Skin of body (tissue), 2 donors: ENCODE results near the gene CD3E. TPM values are rescaled to one million over a fixed set of nuclear protein-coding genes. Genes with fewer than 3 reads are reported as not detected.
A peak's percentile ranks its signal among the peaks of the same experiment; 100 is the strongest.

Source experiments
- DNase-seq: peaks from one replicate; lab custom pipeline; 2025; lab: John Stamatoyannopoulos, UW
- total RNA-seq: library from RNA; depleted of rRNA; stranded (reverse); fragments of >200 nt; gene quantifications from one replicate; pipeline ENCODE4 v1.2.3, GENCODE V29; 2014

Gene CD3E
- 0.30 TPM for total RNA-seq

DNA sequence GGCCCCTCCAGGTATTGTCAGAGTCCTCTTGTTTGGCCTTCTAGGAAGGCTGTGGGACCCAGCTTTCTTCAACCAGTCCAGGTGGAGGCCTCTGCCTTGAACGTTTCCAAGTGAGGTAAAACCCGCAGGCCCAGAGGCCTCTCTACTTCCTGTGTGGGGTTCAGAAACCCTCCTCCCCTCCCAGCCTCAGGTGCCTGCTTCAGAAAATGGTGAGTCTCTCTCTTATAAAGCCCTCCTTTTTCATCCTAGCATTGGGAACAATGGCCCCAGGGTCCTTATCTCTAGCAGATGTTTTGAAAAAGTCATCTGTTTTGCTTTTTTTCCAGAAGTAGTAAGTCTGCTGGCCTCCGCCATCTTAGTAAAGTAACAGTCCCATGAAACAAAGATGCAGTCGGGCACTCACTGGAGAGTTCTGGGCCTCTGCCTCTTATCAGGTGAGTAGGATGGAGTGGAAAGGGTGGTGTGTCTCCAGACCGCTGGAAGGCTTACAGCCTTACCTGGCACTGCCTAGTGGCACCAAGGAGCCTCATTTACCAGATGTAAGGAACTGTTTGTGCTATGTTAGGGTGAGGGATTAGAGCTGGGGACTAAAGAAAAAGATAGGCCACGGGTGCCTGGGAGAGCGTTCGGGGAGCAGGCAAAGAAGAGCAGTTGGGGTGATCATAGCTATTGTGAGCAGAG lies at the start of gene CD3E:
Gene CD3E (plus strand): TSS at position 163 of the 681 bp plus-strand sequence. CDS start 223 bp downstream, at position 386.
- DNase-seq, result no peak

DNA sequence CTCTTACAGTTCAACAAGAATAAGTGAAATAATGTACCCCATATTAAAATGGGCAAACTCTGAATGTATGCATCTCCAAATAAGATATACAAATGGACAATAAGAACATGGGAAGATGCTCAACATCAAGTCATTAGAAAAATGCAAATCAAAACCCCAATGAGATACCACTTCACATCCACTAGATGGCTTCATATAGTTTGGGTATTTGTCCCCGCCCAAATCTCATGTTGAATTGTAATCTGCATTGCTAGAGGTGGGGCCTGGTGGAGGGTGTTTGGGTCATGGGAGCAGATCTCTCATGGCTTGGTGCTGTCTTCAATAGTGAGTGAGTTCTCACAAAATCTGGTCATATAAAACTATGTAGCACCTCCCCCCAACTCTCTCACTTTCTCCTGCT lies 46.1 kb upstream of the CD3E start:
- no peak for DNase-seq

DNA sequence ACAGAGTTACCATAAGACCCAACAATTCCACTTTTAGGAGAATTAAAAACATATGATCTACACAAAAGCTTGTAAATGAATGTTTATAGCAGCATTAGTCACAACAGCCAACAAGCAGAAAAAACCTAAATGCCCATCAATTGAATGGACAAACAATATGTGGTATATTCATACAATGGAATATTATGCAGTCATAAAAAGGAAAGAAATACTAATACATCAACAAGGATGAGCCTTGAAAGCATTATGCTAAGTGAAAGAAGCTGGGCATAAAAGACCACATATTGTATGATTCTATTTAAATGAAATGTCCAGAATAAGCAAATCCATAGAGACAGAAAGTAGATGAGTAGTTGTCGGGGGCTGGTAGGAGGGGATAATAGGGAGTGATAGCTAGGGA lies 45.4 kb upstream of the CD3E start:
- no peak for DNase-seq

DNA sequence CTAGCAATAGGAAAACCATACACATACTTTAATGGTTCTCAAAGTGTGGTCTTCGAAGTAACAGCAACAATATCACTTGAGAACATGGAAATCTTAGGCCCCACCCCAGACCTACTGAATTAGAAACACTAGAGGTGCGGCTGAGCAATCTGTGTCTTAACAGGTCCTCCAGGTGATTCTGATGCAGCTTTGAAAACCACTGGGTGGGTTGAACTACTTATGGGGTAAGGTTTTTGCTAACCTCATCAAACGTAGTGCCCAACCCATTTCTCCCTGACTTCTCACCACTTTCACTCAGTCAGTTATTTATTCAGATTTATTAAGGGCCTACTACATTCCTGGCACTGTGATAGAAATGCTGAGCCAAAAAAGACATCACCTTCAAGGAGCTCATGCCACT lies 44.2 kb upstream of the CD3E start:
- DNase-seq, result no peak

DNA sequence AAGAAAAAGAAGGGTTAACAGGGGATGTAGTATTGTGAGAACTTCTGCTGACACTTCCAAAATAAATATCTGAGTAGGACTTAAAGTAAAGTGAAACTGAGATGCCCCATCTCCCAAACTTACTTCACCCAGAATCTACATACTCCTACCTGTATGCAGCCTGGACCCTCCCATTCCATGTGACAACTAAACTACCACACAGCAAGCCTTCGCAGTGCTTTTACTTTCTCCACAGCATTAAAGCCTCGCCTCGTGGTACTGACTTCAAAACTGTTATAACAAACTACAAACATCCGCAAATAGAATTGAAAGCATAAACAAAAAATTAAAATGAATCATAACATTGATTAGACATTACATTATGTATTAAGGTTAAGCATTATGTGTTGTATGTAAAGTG lies 41.4 kb upstream of the CD3E start:
- DNase-seq, result no peak

DNA sequence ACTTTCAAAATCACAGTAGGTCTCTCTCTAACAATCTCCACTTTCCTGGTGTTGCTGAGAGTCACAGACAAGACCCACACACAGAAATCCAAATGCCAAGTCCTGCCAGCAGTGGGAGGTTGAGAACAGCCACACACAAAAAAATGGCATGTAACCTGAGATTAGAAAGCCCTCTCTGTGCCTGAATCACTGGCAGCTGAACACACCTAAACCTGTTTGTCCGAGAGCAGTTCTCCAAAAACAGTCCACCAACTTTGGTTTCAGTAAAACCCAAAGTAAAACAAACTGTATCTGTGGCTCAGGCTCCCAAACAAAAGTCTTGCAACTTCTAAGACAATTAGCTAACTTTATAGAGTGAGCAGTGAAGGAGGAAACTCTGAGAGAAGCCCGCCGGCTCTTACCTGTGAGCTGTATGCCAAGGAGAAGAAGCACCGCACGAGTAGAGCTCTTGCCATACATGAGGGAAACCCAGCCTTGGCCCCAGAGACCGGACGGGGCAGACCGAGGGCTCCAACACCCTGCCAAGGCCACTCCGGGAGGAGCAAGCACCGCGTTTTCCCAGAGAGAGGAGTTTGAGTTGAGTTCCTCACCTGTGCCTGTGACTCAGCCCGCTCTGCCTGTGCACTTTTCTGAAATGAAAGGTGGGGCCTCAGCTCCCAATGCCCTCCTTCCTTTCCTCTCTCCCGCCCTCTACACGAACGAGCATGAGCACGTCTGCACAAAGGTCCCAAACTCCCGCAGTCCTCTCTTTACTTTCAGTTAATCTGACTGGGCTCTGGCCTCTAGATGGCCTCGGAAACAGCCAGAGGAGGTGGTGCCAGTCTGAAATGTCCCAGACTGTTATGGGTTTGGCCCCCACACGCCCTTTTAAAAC lies 40.6 kb upstream of the CD3E start, which contains the start of gene MPZL2:
Gene MPZL2 (minus strand): TSS at position 603 of the 874 bp plus-strand sequence. CDS start 144 bp downstream, at position 459.
- DNase-seq, result no peak

DNA sequence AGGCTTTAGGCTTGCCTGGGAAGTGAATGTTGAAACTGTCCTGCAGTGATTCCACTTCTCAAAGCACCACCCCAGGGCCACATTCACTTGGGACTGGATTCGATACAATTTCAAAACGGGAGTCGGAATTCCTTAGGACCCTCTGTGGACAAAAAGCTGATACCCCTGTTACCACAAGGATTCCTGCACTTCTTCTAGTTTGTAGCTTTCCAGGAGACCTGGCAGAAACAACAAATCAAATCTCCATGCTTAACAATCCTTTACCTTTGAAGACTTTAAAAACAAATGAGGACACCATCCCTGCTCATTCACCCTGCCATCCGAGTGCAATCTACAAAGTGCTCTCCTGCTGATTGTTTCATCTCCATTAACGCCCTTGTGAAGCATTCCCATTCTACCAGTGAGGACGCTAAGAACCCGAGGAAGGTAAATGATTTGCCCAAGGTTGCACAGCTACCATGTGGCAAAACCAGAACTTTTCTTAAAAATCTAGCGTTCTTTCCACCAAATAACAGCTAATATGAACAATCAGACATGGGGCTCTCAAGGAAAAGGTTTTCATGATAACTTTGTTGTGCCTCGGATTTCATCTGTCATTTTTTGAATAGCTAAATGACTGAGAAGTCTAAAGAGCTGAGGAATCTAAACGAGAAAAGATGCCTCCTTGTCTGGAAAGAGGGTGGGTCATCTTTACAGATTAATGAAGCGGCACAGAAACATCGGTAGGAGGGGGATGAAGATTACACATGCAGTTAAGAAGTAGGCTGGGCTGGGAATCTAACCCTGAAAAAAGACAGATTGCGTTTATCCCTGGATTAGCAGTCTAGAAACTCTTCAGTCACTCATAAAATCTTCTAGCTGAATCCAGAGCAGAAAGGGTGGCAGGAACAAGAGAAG lies 39.7 kb upstream of the CD3E start:
- no peak for DNase-seq

DNA sequence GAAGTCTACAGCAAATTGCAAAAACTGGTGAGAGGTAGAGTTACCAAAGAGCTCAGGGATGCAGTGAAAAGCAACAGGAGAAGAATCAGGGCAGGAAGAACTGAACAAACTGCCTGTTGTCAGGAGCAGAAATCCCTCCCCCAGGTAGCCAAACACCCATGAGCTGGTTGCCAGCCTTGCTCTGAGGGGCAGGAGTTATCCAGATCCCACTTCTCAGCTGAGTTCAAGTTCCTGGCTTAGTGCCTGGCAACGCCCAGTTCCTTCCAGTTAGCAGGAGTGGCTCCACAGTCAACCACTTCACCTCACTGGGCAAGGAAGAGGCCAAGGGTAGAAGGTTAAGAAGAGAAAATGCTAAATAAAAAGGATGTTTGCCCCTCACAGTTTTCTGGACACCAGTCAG lies 38.6 kb upstream of the CD3E start:
- no peak for DNase-seq

DNA sequence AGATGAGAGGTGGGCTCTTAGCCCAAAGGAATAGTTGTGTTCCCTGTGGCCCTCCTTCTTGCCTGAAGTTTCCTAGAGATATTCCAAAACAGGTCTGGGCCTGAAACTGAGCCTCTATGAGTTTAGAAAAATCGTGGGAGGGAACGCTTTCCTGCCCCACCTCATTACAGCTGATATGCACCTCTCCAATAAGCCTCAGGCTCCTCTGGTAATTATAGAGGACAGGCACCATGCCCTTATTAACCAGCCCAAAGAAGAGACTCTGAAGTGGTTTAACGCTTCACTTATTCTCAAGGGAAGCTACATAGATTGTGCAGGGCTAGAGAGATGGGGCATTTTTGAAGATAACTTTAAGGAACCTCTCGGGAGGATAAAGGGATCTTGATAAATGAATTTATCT lies 37.0 kb upstream of the CD3E start:
- no peak for DNase-seq

DNA sequence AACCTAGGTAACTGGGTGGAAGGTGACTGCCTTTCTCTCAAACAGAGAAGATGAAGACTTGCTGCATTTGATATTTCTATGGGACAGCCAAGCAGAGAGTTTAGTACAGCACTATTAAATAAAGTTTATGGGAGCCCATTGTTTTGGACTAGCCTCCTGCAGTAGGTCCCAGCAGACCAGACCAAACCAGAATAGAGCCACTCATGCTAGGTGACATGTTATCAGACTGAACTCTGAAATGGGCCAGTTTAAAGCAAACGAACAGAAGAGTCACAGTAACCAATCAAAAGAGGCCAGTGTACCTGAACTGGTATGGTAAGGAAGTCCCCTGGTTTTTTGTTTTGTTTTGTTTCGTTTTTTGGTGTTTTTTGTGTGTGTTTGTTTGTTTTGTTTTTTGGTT lies 32.5 kb upstream of the CD3E start:
- no peak for DNase-seq

DNA sequence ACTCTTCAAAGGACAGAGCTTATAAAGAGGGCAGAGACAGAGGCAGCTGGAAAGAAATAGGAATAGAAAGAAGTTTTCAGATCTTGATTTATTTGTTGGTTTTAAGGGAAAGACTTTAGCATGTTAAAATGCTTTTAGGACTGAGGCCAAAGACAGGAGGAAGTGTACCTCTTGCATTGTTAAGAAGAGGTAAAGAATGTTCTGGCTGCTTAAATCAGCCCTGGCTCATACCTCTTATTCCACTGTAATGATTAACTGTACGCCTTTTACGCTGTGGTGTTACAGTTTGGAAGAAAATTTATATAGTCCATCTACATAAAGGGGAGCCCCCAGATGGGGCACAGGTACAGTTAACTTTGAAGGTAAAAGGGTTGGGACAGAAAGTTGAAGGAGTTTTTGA lies 30.3 kb upstream of the CD3E start:
- DNase-seq, result no peak

DNA sequence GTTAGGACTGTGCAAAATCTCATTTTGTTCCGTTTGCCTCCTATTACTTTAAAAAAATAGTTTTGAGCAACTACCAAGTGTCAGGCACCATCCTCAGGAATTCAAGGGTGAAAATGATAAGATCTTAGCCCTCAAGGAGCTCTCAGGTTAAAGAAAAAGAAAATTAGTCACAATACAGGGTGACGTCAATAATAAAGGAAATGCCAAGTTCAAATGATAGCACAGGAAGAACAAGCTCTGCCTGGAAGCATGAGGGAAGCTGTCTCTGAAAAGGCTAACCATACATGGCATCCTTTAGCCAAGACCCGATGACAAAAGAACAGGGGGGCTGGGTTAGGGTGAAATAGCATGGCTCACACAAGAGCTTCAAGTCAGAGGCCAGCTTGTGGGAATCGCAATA lies 29.4 kb upstream of the CD3E start:
- DNase-seq, result no peak

DNA sequence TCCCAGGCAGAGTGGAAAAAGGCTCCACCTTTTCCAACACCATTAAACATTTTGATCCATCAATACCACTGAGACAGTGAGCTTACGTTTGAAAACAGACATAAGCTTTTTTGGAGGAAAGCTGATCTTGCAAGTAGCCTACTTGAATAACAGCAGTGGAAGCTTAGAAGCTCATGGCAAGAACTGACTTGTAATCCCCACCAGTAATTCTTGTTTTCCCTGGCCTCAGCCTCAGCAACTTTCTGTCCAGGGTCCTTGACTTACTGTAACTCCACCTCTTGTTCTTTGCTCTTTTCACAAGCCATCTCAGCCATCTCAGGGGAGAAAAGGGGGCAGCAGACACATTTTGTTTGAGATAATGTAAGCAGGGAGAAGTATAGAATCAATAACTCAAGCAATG lies 28.1 kb upstream of the CD3E start:
- DNase-seq, result no peak

DNA sequence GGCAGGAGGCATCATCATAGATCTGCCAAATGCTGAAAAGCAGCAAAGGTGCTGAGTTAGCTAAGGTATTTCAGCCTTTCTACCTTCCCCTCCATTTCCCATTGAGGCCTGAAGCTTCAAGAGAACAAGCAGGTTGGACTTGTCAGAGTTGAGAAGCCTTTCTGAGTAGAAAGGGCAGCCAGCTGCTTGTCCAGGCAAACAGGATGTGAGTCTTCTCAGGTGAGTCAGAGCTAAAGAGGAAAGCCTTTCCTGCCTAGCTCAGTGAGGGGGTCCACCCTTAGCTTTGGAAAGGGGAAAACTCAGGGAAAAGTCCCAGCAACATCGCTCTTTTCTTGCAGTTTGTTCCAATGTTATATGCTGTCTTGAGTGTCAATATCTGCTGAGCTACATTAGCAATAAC lies 27.2 kb upstream of the CD3E start:
- DNase-seq, result no peak

DNA sequence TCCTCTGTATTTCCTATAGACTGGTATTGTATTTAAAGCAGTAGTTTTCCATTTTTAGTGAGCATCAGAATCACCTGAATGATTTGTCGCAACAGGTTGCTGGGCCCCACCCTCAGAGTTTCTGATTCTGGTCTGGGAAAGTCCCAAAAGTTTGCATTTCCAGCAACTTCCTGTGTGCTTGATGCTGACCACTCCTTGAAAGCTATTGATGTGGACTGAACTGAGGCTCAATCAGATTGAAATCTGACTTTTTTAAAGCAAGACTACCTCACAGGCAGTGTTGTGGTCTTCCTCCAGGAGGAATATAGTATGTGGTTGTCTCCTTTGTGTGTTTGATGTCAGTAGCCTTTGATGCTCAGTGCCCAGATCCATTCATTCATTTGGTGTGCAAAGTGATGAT lies 23.2 kb upstream of the CD3E start:
- DNase-seq, result no peak

DNA sequence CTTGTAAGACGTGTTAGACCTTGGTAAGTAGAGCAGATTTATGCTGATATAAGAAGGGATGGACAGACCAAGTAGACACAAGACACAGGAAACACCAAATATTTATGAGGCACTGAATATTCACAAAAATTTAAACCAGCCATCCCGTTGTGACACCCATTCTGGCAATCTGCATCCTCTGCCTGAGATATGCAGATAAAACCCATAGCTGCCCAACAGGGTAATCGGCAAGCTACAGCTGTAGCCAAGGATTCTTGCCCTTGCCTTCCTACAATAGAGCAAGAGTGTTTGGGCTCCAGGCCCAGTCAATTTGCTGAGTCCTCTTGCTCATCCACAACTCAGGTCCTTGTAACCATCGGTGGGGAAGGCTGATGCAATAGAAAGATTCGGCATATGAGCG lies 21.9 kb upstream of the CD3E start:
- DNase-seq, result no peak

DNA sequence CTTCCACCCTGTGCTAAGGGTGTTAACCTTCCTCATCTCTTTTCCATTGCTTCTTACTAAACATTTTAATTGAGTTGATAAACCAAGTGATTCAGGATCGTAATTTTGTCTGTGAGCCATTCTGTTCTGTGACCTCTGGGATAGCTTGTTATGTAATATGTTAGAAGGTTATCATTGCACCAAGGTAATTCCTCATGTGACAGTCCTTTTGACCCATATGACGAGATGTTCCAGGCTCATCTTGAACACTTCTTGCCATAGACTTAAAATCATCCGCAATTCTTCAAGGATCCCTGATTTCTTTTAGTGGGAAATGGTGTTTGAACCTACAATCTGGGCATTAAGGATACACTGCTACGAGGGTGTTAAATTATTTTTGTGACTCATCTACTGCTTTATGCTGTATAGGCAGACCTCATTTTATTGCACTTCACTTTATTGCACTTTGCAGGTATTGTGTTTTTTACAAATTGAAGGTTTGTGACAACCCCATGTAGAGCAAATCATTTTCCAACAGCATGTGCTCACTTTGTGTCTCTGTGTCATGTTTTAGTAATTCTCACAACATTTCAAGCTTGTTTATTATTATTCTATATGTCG lies 21.4 kb upstream of the CD3E start:
- no peak for DNase-seq

DNA sequence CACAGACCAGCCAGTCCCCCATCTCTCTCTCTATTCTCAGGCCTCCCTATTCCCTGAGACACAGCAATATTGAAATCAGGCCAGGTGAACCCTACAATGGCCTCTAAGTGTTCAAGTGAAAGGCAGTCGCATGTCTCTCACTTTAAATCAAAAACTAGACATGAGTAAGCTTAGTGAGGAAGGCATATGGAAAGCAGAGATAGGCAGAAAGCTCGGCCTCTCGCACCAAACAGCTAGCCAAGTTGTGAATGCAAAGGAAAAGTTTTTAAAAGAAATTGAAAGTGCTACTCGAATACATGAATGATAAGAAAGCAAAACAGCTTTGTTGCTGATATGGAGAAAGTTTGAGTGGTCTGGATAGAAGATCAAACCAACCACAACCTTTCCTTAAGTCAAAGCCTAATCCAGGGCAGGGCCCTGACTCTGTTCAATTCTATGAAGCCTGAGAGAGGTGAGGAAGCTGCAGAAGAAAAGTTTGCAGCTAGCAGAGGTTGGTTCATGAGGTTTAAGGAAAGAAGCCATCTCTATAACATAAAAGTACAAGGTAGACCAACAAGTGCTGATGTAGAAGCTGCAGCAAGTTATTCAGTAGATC lies 20.7 kb upstream of the CD3E start:
- no peak for DNase-seq

DNA sequence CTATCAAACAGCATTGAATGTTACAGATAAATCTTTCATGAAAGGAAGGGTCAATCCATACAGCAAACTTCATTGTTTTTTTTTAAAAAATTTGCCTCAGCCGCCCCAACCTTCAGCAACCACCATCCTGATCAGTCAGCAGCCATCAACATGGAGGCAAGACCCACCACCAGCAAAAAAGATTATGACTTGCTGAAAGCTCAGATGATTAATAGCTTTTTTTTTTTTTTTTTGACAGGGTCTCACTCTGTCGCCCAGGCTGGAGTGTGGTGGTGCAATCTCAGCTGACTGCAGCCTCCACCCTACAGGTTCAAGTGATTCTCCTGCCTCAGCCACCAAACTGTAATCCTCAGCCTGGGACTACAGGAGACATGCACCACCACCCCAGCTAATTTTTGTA lies 18.0 kb upstream of the CD3E start:
- DNase-seq, result no peak

DNA sequence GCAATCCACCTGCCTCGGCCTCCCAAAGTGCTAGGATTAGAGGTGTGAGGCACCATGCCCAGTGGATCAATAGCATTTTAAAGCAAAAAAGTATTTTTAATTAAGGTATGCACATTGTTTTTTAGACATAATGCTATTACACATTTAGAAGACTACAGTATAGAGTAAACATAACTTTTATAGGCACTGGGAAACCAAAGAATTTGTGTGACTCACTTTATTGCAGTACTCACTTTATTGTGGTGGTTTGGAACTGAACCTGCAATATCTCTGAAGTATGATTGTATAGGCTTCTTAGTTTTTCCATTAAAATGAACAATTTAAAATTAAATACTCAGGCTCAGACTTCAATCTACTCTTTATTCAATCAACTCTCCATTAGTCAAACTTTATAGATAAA lies 17.5 kb upstream of the CD3E start:
- DNase-seq, result no peak

DNA sequence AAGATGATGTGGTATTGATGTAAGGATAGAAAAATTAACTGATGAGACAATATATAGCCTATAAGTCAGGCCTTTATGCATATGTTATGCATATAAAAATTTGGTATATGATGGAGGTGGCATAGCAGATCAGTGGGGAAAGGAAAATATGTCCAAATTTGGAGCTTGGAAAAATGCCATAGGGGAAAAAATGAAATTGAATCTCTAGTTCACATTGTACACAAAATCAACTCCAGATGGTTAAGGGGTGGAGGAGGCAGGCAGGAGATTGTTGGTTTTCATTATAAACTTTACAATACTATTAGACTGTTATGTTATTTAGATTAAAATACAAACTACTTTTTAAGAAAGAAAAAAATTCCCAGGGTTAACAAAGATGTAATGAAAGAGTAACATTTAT lies 15.1 kb upstream of the CD3E start:
- peak; percentile 63 for DNase-seq
